Panc1 (cell line): ENCODE results near the gene EPHB1. TPM values are rescaled to one million over a fixed set of nuclear protein-coding genes. Genes with fewer than 3 reads are reported as not detected.

Source experiments
- ATAC-seq: fragments of 200-7000 bp; cut with Tn5 transposase; 2 replicates; pipeline ENCODE4 v1.9.1; 2020; ENCODE audit warnings: mild to moderate bottlenecking, moderate library complexity
- BruUV-seq: library from RNA; stranded (reverse); fragments of 400-500 nt; replicated peaks from 2 replicates; lab custom pipeline; 2021; lab: Mats Ljungman, UMichigan
- CTCF ChIA-PET: fragments of 300-600 bp; sonication (Branson Sonifier 250); formaldehyde crosslinking; loops from one replicate; lab custom pipeline; 2022; ENCODE audit warnings: antibody characterized with exemption; lab: Charles Lee
- POLR2A ChIA-PET: fragments of 300-600 bp; sonication (Branson Sonifier 250); formaldehyde crosslinking; loops from one replicate; lab custom pipeline; 2022; ENCODE audit warnings: antibody characterized with exemption; lab: Charles Lee
- DNase-seq: peaks from one replicate; pipeline ENCODE4 v3.0.0-alpha.2; 2010; ENCODE audit warnings: low read depth, low spot score
- H3K27ac ChIP-seq: 2 replicates; pipeline ENCODE4 v1.5.1; 2011; ENCODE audit warnings: mild to moderate bottlenecking, low read length, inconsistent platforms
- H3K27me3 ChIP-seq: fragments of 200-500 bp; sonication (Bioruptor generic); 2 replicates; pipeline ENCODE4 v1.6.0; 2014; ENCODE audit warnings: low read length, inconsistent platforms; ENCODE audit not compliant: control insufficient read depth, insufficient read depth
- H3K36me3 ChIP-seq: fragments of 200-500 bp; sonication (Bioruptor generic); 2 replicates; pipeline ENCODE4 v1.5.1; 2014; ENCODE audit warnings: inconsistent platforms, mild to moderate bottlenecking, low read length, moderate library complexity; ENCODE audit not compliant: control insufficient read depth, insufficient read depth
- H3K4me1 ChIP-seq: 2 replicates; pipeline ENCODE4 v1.5.1; 2011; ENCODE audit warnings: inconsistent platforms, mild to moderate bottlenecking, low read length, moderate library complexity; ENCODE audit not compliant: control insufficient read depth, insufficient read depth
- H3K4me3 ChIP-seq, 2 experiments: 2 replicates each; pipeline ENCODE4 v1.5.1; 2011 to 2012; ENCODE audit warnings: low read depth in 2 of 2, low read length in 2 of 2, mild to moderate bottlenecking in 2 of 2, inconsistent platforms in 1 of 2, moderate library complexity in 1 of 2
- H3K9me3 ChIP-seq: fragments of 200-500 bp; sonication (Bioruptor generic); 2 replicates; pipeline ENCODE4 v1.5.1; 2014; ENCODE audit warnings: low read depth, mild to moderate bottlenecking, inconsistent platforms, low read length, moderate library complexity; ENCODE audit not compliant: control insufficient read depth, insufficient read depth
- POLR2AphosphoS5 ChIP-seq: IDR thresholded peaks from 2 replicates; pipeline ENCODE4 v1.6.1; 2012; ENCODE audit warnings: mild to moderate bottlenecking, low read depth, low read length, moderate library complexity
- SIN3A ChIP-seq: IDR thresholded peaks from 2 replicates; pipeline ENCODE4 v1.6.1; 2012; ENCODE audit warnings: low read depth, mild to moderate bottlenecking, low read length, moderate library complexity, borderline replicate concordance; ENCODE audit not compliant: insufficient read depth
- TCF7L2 ChIP-seq: IDR thresholded peaks from 2 replicates; pipeline ENCODE4 v1.6.1; 2011; ENCODE audit warnings: mild to moderate bottlenecking, low read depth, low read length, inconsistent platforms
- in situ Hi-C: cut with HindIII; loops from 2 replicates; pipeline ENCODE4 v1.10.0; 2016; ENCODE audit warnings: low sequenced_read_pairs, low pct_unique_long_range_greater_than_20kb
- intact Hi-C: fragments of 100-400 bp; cut with micrococcal nuclease; formaldehyde crosslinking; loops from one replicate; pipeline ENCODE4 v1.10.0; 2022; ENCODE audit not compliant: unreplicated experiment
- total RNA-seq: library from RNA; stranded (reverse); gene quantifications from one replicate; pipeline ENCODE4 v1.2.1, GENCODE V29; 2021; ENCODE audit not compliant: unreplicated experiment
- TF ChIP-seq, protein P1 (sequence below), 2 experiments: IDR thresholded peaks; 2 replicates each; pipeline ENCODE4 v1.6.1; 2011 to 2012; ENCODE audit warnings: low read depth in 2 of 2, control low read depth in 1 of 2, low read length in 1 of 2, mild to moderate bottlenecking in 1 of 2, moderate library complexity in 1 of 2; ENCODE audit not compliant: insufficient read depth in 1 of 2
- TF ChIP-seq, protein P2 (sequence below): fragments of 450-650 bp; IDR thresholded peaks from 2 replicates; pipeline ENCODE4 v1.5.1; 2017; ENCODE audit warnings: mild to moderate bottlenecking

The EPHB1 gene
- total RNA-seq, 1 experiment from 2014 or later, result 0.46 TPM

DNA sequence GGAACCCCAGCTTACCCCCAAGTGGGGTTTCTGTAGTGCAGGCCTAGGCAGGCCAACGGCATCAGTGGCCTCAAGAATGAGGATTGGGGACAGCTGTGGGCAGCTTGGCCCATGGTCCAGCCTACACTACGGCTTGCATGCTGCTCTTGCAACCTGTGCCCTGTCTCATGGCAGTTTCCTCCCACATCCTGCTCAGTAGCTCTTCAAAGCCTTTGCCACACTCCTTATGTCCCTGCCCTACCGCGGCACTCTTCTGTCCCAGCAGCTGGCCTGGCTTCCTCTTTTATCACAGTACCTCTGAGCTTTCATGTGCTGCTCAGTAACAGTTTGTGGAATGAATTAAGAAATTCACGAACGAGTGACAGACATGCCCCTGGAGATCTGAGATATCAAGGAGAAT lies 431.0 kb downstream of the EPHB1 start:
- no peaks in the 10 kb centered on the region for H3K36me3 ChIP-seq
- no peak overlapping the region for H3K4me3 ChIP-seq
- H3K27me3 ChIP-seq, result no peaks in the 10 kb centered on the region
- no peak overlapping the region for H3K27ac ChIP-seq
- in situ Hi-C loops (no loop called here), intact Hi-C loops (loop anchor here (10.0 kb wide), 1 partner anchor 431 kb away; the partner anchor contains the start of gene EPHB1)
- no TSS peak for BruUV-seq
- DNase-seq, result no peak
- no peaks in the 10 kb centered on the region for H3K4me1 ChIP-seq
- CTCF ChIA-PET, result no interaction called here
- POLR2A ChIA-PET, result no interaction called here
- no peaks in the 10 kb centered on the region for H3K9me3 ChIP-seq
- no peak for ATAC-seq
- TF ChIP-seq, protein P1, sequence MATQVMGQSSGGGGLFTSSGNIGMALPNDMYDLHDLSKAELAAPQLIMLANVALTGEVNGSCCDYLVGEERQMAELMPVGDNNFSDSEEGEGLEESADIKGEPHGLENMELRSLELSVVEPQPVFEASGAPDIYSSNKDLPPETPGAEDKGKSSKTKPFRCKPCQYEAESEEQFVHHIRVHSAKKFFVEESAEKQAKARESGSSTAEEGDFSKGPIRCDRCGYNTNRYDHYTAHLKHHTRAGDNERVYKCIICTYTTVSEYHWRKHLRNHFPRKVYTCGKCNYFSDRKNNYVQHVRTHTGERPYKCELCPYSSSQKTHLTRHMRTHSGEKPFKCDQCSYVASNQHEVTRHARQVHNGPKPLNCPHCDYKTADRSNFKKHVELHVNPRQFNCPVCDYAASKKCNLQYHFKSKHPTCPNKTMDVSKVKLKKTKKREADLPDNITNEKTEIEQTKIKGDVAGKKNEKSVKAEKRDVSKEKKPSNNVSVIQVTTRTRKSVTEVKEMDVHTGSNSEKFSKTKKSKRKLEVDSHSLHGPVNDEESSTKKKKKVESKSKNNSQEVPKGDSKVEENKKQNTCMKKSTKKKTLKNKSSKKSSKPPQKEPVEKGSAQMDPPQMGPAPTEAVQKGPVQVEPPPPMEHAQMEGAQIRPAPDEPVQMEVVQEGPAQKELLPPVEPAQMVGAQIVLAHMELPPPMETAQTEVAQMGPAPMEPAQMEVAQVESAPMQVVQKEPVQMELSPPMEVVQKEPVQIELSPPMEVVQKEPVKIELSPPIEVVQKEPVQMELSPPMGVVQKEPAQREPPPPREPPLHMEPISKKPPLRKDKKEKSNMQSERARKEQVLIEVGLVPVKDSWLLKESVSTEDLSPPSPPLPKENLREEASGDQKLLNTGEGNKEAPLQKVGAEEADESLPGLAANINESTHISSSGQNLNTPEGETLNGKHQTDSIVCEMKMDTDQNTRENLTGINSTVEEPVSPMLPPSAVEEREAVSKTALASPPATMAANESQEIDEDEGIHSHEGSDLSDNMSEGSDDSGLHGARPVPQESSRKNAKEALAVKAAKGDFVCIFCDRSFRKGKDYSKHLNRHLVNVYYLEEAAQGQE (IDR thresholded peaks at IDR 0.05; ENCODE audit: insufficient read depth in 1 of 2, low read depth in 2 of 2, low read length in 1 of 2), result no peak
- TF ChIP-seq SIN3A (no peak), POLR2AphosphoS5 (no peak), TCF7L2 (no peak)
- TF ChIP-seq, protein P2, sequence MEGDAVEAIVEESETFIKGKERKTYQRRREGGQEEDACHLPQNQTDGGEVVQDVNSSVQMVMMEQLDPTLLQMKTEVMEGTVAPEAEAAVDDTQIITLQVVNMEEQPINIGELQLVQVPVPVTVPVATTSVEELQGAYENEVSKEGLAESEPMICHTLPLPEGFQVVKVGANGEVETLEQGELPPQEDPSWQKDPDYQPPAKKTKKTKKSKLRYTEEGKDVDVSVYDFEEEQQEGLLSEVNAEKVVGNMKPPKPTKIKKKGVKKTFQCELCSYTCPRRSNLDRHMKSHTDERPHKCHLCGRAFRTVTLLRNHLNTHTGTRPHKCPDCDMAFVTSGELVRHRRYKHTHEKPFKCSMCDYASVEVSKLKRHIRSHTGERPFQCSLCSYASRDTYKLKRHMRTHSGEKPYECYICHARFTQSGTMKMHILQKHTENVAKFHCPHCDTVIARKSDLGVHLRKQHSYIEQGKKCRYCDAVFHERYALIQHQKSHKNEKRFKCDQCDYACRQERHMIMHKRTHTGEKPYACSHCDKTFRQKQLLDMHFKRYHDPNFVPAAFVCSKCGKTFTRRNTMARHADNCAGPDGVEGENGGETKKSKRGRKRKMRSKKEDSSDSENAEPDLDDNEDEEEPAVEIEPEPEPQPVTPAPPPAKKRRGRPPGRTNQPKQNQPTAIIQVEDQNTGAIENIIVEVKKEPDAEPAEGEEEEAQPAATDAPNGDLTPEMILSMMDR, result no peak

DNA sequence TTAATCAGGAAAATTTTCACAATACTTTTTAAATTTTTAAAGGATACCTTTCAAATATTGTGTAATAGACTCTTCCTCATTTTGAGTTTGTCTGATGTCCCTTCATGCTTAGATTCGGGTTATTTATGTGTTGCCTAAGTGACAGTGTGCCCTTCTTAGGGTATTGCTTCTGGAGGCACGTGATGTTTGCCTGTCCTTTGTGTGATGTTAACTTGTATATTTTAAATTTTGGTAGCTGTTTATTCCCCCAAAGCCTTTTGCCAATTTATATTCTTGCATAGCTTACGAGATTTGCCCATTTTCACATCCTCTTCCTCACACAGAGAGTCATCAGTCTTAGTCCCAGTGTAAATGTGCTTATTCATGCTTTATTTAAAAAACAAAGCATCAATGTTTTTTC lies 433.1 kb downstream of the EPHB1 start:
- ATAC-seq (no peak), DNase-seq (no peak)
- in situ Hi-C loops (no loop called here), intact Hi-C loops (loop anchor here (10.0 kb wide), 1 partner anchor 433 kb away; the partner anchor contains the start of gene EPHB1)
- CTCF ChIA-PET, result no interaction called here
- H3K27me3 ChIP-seq, result no peaks in the 10 kb centered on the region
- no peak overlapping the region for H3K4me3 ChIP-seq
- H3K9me3 ChIP-seq, result no peaks in the 10 kb centered on the region
- H3K27ac ChIP-seq, result no peak overlapping the region
- POLR2A ChIA-PET, result no interaction called here
- H3K4me1 ChIP-seq, result no peaks in the 10 kb centered on the region
- TF ChIP-seq TCF7L2, result no peak
- TF ChIP-seq, protein P1 (IDR thresholded peaks at IDR 0.05; ENCODE audit: insufficient read depth in 1 of 2, low read depth in 2 of 2, low read length in 1 of 2), result no peak
- TF ChIP-seq POLR2AphosphoS5, result no peak
- TF ChIP-seq, protein P2, result no peak
- no peak for TF ChIP-seq SIN3A
- BruUV-seq, result no TSS peak
- no peaks in the 10 kb centered on the region for H3K36me3 ChIP-seq
